A673 (cell line): ENCODE data around the gene TGM2.

Experiments used
- CTCF ChIP-seq: fragments of 300-800, 200-600 bp; sonication (generic); conservative IDR thresholded peaks from 2 replicates; pipeline ENCODE4 v1.5.1; 2017; ENCODE audit warnings: low read depth, mild to moderate bottlenecking, antibody characterized with exemption, low read length, moderate library complexity, mixed read lengths
- EZH2 ChIP-seq: fragments of 200-600 bp; sonication (generic); IDR thresholded peaks from 2 replicates; pipeline ENCODE4 v1.6.1; 2017; ENCODE audit warnings: borderline replicate concordance, low read depth, mild to moderate bottlenecking, mixed read lengths, antibody characterized with exemption, low read length; ENCODE audit not compliant: poor library complexity, severe bottlenecking

DNA sequence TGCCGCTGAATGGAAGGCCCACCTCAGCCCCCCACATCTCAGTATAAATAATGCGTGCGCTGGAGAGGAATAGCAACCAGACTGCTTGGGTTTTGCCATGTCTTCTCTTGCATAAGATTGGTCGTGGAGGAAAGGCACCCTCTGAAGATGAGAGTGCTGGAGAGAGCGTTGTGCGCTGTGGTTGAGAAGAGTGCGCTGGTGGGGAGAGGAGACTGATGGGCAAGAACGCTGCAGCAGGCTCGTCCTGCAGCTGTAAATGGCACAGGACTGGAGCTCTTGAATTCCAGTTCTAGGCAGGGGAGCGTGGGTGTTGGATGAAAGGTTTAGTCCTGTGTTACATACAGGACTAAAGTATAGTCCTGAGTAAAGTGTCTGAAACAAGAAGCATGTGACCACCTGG is 80.0 kb downstream of the TGM2 start:
- TF ChIP-seq CTCF: no peak
- TF ChIP-seq EZH2: no peak
